HG02973 (cell line): ENCODE measurements around the gene INTU.

Experiments used
- ATAC-seq: cut with Tn5 transposase; IDR thresholded peaks from one replicate; pipeline ENCODE4 v1.9.1; 2021; ENCODE audit warnings: moderate library complexity; ENCODE audit not compliant: unreplicated experiment

INTU gene

DNA sequence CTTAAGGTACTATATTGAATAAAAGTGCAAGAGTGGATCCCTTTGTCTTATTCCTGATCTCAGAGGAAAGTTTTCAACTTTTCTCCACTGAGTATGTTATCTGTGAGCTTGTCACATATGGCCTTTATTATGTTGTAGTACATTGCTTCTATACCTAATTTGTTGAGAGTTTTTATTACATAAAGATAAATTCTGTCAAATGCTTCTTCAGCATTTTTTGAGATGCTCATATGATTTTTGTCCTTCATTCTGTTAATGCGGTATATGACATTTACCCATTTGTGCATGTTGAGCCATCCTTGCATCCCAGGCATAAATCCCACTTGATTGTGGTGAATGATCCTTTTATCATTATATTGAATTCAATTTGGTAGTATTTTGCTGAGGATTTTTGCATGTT lies 108.5 kb downstream of the INTU start:
- no peak for ATAC-seq

DNA sequence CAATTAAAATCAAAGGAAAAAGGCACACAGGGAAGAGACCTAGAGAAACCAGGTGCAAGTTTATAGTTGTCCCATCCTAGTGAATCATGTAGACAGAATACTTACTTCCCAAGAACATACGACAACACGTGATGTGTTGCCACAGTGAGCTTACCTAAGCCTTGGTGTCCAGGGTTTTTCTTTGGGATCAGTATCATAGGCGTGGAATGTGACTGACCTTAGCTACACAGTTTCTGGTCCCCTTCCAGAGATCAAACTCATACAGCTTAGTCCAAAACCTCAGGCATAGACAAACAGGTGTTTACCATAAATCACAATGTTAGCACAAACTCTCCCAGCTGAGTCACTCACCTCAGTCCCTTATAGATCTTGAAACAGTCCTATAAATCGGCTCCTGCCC lies 115.1 kb downstream of the INTU start:
- no peak for ATAC-seq

DNA sequence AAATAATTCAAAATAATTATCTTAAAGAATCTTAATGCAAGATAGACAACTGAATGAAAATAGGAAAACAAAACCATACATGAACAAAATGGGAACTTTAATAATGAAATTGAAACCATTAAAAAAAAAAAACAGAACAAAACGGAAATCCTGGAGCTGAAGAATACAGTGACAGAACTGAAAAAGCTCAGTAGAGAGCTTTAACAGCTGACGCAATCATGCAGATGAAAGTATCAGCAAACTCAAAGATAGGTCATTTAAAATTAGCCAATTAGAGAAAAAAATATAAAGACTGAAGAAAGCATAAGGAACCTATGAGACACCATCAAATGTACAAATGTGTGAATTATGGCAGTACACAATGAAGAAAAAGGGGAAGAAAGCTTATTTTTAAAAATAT lies 116.2 kb downstream of the INTU start:
- ATAC-seq, result no peak

DNA sequence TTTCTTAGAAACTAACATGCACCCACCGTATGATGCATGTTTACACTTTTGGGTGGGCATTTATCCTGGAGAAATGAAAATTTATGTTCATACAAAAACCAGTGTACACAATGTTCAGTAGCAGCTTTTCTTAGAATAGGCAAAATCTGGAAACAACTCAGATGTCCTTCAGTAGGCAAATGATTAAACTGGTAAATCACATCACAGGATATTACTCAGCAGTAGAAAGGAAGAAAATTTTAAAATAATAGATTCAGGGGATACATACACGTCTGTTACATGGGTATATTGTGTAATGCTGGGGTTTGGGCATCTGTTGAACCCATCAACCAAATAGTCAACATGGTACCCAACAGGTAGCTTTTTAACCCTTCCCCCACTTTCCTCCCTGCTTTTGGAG lies 124.1 kb downstream of the INTU start:
- ATAC-seq, result no peak

DNA sequence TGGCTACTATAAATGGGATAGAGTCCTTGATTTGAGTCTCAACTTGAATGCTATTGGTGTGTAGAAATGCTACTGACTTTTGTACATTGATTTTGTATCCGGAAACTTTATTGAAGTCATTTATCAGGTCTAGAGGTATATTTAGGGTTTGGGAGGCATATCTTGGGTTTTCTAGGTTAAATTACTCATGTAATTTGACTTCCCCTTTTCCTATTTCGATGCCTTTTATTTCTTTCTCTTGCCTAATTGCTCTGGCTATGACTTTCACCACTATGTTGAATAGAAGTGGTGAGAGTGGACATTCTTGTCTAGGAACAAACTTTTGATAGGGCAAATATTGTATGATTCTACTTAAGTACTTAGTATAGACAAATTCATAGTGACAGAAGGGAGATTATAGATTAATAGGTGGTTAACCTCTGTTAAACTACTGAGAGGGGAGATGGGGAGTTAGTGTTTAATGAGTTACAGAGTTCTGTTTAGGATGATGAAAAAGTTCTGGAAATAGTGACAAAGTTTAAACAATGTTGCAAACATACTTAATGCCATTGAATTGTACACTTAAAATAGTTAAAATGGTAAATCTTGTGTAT lies 126.6 kb downstream of the INTU start:
- peak; percentile 53 for ATAC-seq

DNA sequence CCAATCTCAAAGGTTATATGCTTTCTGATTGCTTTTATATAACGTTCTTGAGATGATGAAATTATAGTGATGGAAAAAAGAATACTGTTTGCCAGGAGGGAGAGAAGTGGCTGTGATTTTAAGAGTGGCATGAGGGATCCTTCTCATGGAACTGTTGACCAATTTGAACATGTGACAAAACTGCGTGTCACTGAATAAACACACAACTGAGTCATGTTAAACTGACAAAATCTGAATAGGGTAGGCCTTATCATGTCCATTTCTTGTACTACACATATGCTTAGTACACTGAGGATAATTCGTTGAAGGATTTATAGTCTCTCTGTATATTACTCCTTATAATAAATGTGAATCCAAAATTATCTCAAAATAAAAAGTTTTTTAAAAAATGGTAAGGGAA lies 127.1 kb downstream of the INTU start:
- no peak for ATAC-seq

DNA sequence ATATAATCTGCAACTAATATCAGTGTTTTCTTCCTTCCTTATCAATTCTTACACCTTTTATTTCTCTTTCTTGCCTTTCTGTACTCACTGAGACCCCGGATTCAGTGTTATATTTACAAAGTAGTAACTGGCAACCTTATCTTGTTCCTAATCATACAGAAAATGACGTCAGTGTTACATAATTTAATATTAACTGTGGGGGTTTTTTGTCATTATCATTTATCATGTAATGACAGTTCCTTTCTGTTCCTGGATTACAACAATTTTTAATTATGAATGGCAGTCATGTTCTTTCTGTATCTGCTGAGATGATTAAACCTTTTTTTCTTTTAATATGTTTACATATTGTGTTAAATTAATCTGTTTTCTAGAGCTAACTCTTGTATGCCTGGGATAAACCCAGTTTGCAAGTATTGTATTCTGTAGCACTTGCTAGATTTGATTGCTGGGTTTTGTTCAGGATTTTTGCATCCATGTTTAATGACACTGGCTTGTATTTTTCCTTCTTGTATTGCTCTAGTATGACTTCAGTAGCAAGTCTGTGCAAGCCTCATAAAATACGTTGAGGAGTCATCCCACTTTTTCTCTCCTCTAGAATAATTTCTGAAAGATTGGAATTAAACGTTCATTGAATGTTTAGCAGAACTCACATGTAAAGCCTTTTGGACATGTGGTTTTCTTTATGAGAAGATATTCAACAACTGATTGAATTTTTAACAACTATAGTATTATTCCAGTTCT lies 138.9 kb downstream of the INTU start:
- ATAC-seq, result no peak

DNA sequence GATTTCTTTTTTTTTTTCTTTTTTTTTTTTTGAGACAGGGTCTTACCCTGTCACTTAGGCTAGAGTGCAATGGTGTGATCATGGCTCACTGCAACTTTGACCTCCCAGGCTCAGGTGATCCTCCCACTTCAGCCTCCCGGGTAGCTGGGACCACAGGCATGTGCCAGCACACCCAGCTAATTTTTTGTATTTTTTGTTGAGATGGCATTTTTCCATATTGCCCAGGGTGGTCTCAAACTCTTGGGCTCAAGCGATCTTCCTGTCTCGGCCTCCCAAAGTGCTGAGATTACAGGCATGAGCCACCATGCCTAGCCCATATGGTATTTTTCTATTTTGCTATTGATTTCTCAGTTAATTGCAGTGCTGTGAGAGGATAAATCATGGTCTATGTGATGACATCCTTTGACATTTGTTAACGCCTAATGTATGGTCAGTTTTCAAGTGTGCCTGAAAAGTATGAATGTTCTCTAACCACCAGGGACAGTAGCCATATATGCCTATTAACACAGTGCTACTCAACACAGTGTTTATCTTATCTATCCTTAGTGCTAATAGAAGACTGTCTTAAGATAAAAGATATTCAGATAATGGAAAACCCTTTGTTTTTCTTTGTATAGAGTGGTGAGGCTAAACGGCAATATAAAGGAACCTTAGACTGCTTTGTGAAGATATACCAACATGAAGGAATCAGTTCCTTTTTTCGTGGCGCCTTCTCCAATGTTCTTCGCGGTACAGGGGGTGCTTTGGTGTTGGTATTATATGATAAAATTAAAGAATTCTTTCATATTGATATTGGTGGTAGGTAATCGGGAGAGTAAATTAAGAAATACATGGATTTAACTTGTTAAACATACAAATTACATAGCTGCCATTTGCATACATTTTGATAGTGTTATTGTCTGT lies 140.3 kb downstream of the INTU start:
- ATAC-seq, result no peak

DNA sequence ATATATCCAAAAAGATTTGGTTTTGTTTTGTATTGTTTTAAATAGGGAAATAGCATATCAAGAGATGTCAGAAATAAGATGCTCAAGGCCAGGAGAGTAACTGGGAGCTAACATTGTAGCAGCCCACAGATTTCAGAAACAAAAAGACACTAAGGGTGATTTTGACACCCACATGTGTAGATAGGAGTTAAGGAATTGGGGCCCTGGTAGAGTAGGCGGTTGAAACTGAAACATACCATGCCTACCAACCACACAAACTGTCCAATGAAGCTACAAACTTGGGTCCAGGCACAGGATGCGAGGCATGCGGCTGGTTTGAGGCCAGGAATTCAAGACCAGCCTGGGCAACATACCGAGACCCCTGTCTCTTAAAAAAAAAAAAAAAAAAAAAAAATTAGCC lies 143.1 kb downstream of the INTU start:
- ATAC-seq, result no peak
